ENCODE results near the gene USP24.

- TF ChIP-seq MAX (CRISPR knock-in tag; IDR thresholded peaks at IDR 0.05) (no peak), OVOL2 (CRISPR knock-in tag; IDR thresholded peaks at IDR 0.05; ENCODE audit: borderline replicate concordance) (no peak), ZNF138 (CRISPR knock-in tag; conservative IDR thresholded peaks at IDR 0.05) (no peak), NR2C2 (CRISPR knock-in tag; IDR thresholded peaks at IDR 0.05) (no peak), CTCF (IDR thresholded peaks at IDR 0.05) (no peak), SP1 (CRISPR knock-in tag; conservative IDR thresholded peaks at IDR 0.05) (no peak), CREM (CRISPR knock-in tag; IDR thresholded peaks at IDR 0.05) (no peak), MLX (CRISPR knock-in tag; IDR thresholded peaks at IDR 0.05) (no peak), RELA (CRISPR knock-in tag; IDR thresholded peaks at IDR 0.05; ENCODE audit: borderline replicate concordance) (no peak), SMAD3 (CRISPR knock-in tag; IDR thresholded peaks at IDR 0.05; ENCODE audit: borderline replicate concordance) (no peak), FOXJ3 (CRISPR knock-in tag; IDR thresholded peaks at IDR 0.05; ENCODE audit: borderline replicate concordance) (no peak), ESRRA (CRISPR knock-in tag; IDR thresholded peaks at IDR 0.05; ENCODE audit: borderline replicate concordance) (no peak), ZNF232 (CRISPR knock-in tag; IDR thresholded peaks at IDR 0.05) (no peak), RORB (CRISPR knock-in tag; IDR thresholded peaks at IDR 0.05) (no peak)
Observed at GRCh38 chr1:55209247-55209646, 5.9 kb downstream of the USP24 start.
